NCI-H1694 (cell line): ENCODE data around the gene CBX7.
A peak's percentile ranks its signal among the peaks of the same experiment; 100 is the strongest.

Experiments used
- DNase-seq: peaks from one replicate; lab custom pipeline; 2025; lab: John Stamatoyannopoulos, UW

CBX7 gene

DNA sequence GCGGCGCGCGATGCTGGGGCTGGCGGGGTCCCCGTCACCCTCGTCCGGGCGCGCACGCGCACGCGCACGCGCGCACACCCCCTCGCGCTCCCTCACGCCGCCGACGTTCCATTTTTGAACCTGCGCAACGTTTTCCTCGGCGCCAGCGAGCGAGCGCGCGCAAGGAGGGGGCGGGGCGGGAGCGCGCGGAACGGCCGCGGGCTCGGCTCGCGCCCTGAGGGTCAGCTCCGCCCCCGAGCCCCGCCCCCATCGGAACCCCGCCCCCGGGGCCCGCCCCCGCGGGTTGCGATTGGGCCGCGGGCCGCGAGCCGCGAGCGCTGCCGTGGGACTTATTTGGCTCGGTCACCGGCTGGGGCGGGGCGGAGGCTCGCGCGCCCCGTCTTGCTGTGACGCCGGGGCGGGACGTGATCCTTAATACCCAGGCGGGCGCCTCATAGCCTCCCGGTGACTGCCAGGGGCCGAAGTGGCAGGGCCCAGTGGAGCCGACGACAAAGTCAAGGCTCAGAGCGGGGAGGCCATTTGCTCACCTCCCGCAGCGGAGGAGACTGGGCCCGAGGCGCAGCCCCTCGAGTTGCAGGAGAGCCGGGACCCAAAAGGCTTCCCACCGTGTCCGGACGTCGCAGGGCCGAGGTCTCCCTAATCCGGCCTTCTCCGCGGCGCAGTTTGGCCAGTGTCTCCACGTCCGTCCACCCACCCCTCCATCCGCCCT is at the start of gene CBX7:
TSS of gene CBX7 (minus strand) at position 170 of the 709 bp plus-strand sequence. CDS start 236 bp downstream, outside the sequence.
- DNase-seq: peak; percentile 54

DNA sequence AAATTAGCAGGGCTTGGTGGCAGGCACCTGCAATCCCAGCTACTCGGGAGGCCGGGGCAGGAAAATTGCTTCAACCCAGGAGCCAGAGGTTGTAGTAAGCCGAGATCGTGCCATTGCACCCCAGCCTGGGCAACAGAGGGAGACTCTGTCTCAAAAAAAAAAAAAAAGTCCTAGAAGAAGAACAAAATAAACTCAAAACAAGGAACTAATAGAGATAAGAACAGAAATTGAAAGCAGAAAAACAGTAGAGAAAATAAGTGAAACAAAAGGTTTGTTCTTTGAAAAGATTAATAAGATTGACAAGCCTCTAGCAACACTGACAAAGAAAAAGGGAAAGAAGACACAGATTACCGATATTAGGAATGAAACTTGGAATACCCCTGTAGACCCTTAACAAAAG is 45.1 kb upstream of the CBX7 start:
- DNase-seq: no peak

DNA sequence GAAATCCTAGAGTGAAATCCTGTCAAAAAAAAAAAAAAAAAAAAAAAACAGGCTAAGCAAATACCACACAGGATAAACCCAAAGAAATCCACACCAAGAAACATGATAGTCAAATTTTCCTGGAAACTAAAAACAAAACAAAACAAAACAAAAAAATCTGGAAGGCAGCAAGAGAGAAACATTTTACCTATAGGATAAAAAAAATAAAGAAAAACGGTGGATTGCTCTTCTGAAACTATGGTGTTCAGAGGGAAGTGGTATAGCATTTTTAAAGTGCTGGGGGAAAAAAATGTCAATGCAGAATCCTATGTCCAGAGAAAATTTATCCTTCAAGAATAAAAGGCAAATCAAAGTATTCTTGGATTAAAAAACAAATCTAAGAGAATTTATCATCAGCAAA is 41.6 kb upstream of the CBX7 start:
- no peak for DNase-seq

DNA sequence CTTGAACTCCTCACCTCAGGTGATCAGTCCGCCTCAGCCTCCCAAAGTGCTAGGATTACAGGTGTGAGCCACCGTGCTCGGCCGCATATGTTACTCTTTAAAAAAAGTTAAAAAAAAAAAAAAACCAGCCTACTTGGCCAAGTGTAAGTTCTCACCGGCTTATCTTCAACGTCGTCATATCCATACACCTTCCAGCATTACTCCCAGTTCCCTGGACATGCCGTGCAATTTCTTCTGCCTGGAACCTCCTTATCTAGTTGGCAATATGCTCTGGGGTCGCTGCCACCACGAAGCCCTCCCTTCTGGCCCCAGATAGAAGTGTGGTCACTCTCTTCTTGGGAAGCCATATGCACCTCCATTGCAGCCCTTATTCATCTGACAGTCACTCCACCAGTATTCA is 36.3 kb upstream of the CBX7 start:
- no peak for DNase-seq

DNA sequence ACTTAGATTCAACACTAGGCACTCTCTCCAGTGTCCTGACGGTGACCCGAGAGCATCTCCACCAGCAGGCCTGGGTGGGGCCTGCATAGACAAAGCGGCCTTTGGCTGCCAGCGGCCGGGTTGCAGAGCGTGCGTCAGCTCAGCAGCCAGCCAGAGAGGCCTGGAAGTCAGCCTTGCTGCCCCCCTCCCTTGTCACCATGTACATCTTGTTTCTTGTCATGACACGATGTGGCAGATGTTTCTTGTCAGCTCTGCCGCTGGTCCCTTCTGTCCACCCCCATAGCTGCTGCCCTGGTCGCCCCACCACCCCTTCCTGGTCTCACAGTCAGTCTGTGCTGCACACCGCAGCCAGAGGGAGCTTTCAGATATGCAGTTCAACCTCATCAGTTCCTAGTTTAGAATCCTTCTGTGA is 33.1 kb upstream of the CBX7 start:
- no peak for DNase-seq

DNA sequence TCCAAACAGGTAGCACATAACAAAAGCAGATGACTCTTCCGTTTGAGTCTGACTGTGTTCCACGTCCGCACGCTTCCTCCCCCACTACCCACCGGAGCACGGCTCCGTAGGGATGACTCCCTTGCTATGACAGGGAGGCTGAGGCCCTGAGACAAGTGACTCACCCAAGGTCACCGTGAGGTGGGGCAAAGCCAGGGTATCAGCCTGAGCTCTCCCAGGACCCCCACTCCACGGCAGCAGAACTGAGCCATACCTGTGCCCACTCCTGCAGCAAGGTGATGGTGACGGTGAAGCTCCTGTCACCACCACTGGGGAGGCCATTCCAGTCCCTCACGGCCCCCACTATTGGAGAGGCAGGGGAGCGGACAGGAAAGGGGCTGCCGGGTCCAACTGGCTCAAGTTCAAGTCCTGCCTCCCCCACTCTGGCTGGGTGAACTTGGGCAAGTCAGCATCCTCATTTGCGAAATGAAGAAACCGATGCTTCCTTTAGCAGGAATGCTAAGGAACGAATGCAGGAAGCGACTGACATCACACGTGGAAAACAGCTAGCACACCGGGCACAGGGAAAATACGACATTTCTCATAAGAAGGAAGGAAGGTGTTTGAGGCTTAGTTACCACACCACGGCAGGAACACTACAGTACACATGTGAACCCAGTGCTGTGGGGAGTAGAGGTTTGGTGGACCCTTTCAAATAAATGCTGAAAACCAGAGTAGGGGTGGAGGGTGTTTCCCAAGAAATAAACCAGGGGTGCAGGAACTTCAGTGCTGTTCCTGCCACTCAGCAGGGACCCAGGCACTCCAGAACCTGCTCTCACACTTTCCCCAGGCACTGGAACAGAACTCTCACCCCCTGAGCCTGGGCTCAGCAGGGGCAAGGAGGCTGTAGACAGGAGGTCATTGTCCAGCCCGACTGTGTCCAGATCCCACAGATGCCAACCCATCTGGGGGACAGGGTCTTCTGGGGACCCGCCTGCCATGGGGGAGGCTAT is 32.4 kb upstream of the CBX7 start:
- DNase-seq: no peak

DNA sequence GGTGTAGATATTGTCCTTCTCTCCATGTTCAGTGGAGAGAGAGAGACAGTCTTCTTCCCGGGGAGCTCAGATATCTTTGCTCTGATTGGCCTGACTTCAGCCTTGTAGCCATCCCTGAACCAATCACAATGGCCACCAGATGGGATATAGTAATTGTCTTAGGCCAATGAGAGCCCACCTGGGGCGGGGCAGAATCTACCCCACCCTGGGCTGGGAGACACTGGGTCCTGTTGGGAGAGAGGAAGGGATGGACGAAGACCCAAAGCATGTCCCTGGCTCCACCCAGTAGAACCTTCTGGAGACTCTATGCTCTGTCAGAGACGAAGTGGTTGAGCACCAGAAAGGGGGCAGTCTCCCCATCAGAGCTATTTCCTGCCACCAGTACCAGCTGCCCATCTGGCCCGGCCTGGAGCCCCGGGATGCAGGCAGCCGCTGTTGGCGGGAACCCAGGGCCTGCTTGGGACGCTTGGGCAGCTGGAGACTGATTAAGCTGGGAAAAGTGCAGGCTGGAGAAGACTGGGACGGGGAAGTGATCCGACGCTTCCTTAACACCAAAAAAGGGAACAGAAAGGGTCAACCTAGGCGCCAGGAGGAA is 31.6 kb upstream of the CBX7 start:
- no peak for DNase-seq

DNA sequence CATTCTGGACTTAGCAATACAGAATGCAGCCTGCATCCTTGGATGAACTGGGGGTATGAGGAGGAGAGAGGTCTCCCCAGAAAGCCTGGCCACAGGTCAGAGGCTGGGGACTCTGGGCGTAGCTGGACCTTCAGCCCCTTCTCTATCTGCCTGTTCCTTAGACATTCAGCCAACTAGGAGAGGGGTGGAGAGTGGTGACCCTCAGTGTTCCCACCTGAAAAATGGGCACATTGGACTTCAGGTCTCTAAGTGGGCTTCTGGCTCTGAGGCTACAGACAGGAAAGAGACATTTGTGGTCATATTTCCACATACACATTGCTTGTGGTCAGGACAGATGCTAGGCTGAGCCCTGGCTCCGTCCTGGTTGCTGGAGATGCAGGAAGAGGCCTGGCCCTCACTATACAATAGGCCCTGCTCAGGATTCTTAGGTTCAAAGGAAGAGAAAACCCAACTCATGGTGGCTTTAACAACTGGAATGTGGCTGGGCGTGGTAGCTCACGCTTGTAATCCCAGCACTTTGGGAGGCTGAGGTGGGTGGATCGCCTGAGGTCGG is 30.1 kb upstream of the CBX7 start:
- no peak for DNase-seq

DNA sequence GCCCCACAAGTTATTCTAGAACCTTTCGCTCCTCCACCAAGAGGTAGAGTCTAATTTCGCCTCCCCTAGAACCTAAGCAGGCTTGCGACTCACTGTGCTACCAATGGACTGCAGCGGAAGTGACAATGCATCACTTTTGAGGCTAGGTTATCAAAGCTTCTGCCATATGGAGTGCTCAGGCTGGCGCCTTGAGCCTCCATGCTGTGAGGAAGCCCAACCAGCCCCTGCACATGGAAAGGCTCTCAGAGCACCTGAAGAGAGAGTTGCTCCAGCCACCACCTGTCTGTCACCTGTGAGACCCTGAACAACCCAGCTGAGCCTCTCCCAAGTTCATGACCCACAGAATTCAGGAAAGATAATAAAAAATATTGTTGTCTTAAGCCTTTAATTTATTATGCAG is 29.3 kb upstream of the CBX7 start:
- DNase-seq: no peak

DNA sequence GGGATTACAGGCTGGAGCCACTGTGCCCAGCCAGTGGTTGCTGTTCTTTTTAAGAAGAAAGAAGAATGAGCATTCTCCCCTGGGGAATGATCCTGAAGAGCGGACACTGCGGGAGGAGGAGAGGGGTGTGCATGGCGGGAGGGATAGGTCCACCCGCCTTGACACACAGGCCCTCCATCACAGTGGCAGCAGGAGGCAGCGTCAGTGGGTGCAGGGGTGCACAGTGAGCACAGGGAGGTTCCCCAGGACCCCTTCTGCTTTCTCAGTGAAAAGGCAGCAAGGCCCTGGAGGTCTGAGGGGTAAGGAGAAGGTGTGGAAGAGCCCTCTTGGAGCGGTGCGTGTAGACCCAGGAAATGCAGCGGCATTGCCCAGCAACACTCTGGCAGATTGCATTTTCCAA is 28.9 kb upstream of the CBX7 start:
- no peak for DNase-seq

DNA sequence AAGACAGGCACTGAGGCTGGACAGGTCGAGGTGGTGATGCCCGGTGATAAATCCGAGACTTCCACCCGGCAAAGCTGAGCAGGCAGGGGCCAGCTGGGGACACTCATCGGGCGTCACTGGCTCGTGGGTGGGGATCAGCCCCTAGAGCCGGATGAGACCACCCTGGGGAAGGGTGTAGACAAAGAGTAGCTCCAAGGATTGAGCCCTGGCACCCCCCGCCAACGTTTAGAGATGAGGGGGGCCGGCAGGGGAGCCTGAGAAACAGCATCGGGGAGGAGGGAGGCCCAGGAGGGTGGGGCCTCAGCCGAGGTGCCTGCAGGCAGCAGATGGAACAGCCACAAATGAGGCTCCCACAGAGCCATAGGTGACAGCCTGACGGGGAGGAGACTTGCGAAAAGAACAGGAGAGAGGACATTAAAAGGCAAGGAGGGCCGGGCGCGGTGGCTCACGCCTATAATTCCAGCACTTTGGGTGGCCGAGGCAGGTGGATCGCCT is 27.4 kb upstream of the CBX7 start:
- DNase-seq: peak; percentile 25

DNA sequence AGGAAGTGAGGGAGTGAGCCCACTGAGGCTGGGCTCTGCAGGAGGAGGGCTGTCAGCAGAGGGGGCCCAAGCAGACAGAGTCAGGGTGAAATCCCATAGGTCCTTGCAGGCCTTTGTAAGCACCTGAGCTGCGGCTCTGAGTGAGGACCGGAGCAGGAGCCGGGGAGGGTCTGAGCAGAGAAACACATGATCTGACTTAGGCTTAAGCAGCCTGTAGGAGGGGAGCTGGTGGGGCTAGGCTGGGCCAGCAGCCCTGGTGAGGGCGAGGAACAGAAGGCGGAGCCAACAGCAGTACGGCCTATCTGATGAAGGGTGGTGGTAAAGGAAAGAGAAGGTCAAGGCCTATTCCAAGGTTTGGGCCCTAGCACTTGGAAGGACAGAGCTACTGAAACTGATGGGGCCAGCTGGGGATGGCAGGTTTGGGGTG is 26.9 kb upstream of the CBX7 start:
- no peak for DNase-seq

DNA sequence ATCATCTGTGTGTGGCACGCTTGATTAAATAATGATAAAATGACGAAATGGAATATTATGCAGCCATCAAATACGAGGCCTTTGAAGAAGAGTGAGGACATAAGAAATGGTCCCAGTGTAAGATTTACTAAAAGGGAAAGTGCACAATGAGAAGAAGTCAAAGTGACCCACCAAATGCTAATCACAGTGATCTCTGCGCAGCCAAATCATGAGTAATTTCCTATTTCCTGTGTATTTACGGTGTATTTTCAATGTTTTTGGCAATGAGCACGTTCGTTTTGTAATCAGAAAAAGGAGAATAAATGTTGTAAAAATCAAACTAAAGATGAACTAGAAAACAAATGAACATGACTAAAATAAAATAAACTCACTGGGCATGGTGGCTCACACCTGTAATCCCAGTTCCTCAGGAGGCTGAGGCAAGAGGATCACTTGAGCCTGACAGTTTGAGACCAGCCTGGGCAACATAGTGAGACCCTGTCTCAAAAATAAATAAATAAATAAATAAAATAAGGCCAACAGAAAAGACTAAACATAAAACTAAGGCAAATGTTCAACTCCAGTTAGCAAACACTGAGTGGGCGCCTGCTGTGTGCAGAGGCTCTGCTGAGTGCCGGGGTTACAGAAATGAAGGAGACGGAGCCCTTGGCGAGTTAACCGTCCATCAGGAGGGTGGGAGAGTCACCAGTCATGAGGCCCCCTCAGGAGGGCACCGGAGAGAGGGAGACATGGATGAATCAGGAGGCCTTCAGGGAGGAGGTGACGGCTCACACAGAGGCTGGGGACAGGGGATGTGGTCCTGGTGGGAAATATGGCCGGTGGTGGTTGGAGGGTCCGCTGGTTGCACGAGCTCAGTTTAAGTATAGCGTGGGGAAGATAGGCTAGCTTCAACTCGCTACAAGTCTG is 26.0 kb upstream of the CBX7 start:
- DNase-seq: no peak

DNA sequence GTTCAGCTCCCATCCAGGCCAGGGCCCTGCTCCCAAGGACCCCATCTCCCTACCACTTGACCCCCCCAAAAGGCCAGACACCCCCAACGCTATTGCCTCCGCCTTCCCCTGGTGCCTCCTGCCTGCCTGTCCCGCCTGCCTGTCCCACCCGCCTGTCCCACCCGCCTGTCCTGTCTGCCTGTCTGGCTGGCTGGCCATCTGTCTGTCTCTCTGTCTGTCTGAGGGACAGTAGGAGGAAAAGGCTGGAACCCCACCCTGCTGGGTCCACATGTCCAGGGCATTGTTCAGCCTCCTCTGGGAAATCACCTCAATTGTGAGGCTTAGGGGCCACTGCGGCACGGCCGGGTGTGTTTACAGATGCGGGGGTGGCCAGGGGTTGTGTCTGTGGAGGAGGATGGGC is 25.3 kb upstream of the CBX7 start:
- DNase-seq: no peak

DNA sequence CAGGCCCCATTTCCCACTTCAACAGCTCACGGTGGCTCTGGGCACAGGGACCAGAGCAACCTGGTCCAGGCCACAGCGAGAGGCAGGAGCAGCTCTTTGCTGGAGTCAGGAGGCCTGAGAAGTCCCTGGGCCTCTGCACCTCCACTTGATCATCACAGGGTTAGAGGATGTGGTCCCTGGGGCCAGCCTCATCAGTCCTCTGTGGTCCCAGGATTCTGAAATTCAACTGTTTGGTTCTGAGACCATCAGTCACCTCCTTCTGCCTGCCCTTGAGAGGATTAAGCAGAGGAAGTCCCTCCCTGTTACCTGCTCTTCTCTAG is 24.9 kb upstream of the CBX7 start:
- DNase-seq: no peak

DNA sequence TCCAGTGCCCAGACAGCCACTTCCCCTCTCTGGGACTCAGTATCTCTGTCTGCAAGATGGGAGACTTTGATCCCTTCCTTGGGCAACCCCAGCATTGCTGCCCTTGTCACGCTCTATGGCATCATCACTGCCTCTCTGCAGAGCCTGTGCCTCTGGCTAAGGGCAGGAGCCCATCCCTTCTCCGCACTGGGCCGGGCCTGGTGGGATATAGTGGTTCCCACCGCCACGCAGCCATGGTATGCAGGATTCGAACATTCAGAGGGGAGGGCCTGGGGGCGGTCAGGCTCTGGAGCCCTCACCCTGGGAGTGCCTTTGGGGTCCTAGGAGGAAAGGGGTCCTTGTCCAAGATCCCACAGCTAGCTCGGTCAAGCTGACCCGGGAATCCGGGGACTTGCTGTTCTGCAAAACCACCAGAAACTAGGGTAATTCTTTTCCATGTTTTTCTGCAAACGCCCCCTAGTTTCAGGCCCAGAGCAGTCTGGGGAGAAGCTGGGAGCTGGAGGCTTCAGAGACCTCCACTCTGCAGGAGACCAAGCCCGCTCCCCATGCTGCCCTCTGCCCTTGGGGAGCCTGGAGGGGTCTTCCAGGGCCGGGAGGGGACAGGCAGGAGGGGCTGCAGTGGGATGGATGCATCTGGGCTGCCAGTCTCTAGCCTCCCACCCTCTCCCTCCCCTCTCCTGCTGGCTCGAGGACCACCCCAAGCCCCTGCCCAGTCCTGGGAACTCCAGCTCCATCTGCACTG is 24.4 kb upstream of the CBX7 start:
- DNase-seq: no peak

DNA sequence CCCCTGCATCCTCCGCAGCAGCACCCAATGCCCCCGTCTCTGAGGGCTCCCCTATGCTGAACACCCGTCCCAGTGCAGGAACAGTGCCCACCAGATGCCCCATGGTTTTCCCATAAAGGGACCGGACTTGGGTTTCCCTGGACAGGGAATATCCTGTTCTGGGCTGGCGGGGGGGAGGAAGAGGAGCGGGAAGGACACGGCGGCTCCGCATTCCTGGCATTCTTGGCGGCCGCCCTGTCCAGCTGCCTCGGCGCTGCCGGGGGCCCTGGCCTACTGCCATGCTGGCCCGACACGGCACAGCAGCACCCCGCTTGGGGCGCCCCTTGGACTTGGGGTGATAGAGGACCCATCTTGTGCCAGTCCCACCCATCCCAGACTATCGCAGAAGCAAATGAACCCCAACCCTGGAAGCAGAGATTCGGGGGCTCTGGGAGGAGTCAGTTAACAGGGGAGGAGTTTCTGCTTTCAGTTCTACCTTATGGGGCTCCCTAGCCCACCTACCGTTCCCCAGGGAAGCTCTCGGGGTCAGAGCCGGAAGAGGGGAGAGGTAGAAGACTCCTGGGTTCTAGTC is 23.7 kb upstream of the CBX7 start:
- DNase-seq: no peak

DNA sequence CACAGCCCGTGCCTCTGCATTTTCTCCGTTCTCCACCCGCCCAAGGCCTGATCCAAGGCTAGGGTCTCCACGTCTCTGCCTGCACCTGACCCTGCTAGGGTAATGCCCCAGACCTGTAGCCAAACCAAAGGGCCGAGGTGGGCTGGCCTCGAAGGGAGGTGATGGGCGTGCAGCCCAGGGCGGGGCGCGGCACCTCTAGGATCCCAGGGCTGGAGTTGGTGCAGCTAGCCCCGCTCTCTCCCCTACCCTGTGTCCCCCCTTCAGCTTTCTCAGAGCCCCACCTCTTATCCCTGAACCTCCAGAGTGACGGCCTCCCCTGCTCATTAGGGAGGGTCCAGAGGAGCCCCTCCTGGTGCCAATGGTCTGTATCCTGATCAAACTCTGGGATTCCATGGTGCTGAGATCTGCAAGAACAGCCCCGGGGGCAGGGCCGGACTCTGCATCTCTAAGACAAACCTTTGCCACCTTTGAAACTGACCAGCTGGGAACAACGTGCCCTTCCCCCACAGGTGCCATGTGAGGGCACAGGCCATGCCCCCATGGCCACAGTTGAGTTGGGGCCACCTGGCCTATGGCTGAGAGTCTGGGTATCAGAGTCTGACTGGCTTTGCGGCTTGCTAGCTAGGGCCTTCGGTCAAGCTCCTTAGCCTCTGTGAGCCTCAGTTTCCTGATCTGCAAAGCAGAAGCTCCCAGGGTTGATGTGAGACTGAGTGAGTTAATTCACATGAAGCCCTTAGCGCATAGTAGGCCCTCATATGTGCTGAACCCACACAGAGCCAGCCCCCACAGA is 23.1 kb upstream of the CBX7 start:
- no peak for DNase-seq
